Bronchial epithelial cell (primary cell): ENCODE results near the gene OR8B3. TPM values are rescaled to one million over a fixed set of nuclear protein-coding genes. Genes with fewer than 3 reads are reported as not detected.

Source experiments
- DNase-seq: peaks from one replicate; pipeline ENCODE4 v3.0.0-alpha.2; 2010; ENCODE audit warnings: low read depth
- FAIRE-seq: peaks from 2 replicates; lab custom pipeline; 2011; peaks lifted over from hg19 to GRCh38; lab: Jason Lieb, UNC
- H3K27me3 ChIP-seq: 2 replicates; pipeline ENCODE4 v1.5.1; 2011; ENCODE audit warnings: low read length; ENCODE audit not compliant: control insufficient read depth, insufficient read depth
- H3K36me3 ChIP-seq: 2 replicates; pipeline ENCODE4 v1.5.1; 2011; ENCODE audit warnings: low read length; ENCODE audit not compliant: control insufficient read depth, insufficient read depth
- H3K4me3 ChIP-seq: 2 replicates; pipeline ENCODE4 v1.5.1; 2011; ENCODE audit warnings: mild to moderate bottlenecking, low read depth, low read length, control low read depth
- total RNA-seq: library from RNA; depleted of rRNA; stranded (reverse); fragments of >200 nt; gene quantifications from 2 replicates; pipeline ENCODE4 v1.2.1, GENCODE V29; 2014
- TF ChIP-seq, protein P1 (sequence below): IDR thresholded peaks from 2 replicates; pipeline ENCODE4 v1.5.1; 2011; ENCODE audit warnings: mild to moderate bottlenecking, moderate library complexity, low read length, control low read depth, inconsistent platforms; ENCODE audit not compliant: insufficient read depth, severe bottlenecking

Gene OR8B3, protein sequence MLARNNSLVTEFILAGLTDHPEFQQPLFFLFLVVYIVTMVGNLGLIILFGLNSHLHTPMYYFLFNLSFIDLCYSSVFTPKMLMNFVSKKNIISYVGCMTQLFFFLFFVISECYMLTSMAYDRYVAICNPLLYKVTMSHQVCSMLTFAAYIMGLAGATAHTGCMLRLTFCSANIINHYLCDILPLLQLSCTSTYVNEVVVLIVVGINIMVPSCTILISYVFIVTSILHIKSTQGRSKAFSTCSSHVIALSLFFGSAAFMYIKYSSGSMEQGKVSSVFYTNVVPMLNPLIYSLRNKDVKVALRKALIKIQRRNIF
- not detected in 2 replicates for total RNA-seq

- Histone ChIP-seq H3K36me3 (no peaks in the 10 kb centered on the region), H3K27me3 (no peaks in the 10 kb centered on the region), H3K4me3 (no peak within 1 kb of the TSS)
- no peak for DNase-seq
- TF ChIP-seq, protein P1, sequence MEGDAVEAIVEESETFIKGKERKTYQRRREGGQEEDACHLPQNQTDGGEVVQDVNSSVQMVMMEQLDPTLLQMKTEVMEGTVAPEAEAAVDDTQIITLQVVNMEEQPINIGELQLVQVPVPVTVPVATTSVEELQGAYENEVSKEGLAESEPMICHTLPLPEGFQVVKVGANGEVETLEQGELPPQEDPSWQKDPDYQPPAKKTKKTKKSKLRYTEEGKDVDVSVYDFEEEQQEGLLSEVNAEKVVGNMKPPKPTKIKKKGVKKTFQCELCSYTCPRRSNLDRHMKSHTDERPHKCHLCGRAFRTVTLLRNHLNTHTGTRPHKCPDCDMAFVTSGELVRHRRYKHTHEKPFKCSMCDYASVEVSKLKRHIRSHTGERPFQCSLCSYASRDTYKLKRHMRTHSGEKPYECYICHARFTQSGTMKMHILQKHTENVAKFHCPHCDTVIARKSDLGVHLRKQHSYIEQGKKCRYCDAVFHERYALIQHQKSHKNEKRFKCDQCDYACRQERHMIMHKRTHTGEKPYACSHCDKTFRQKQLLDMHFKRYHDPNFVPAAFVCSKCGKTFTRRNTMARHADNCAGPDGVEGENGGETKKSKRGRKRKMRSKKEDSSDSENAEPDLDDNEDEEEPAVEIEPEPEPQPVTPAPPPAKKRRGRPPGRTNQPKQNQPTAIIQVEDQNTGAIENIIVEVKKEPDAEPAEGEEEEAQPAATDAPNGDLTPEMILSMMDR, result no peak
- no peak for FAIRE-seq
These were observed at the start of gene OR8B3 for GRCh38 chr11:124398924-124399323. Gene OR8B3 (minus strand): TSS chr11:124399024. CDS start chr11:124397351, 1,673 bp downstream.

GRCh38 chr11:124446916-124447315 is 48.1 kb upstream of the OR8B3 start:
- TF ChIP-seq, protein P1, result no peak
- H3K4me3 ChIP-seq, result no peak overlapping the region
- FAIRE-seq (no peak), DNase-seq (peak; percentile 56)
- H3K36me3 ChIP-seq, result no peaks in the 10 kb centered on the region
- H3K27me3 ChIP-seq, result no peaks in the 10 kb centered on the region

- FAIRE-seq, result no peak
These were observed 46.9 kb upstream of the OR8B3 start, which contains the start of gene OR8B8 for GRCh38 chr11:124445646-124446150. Gene OR8B8 (minus strand): TSS chr11:124445696. CDS start chr11:124441085, 4,611 bp downstream.

DNA sequence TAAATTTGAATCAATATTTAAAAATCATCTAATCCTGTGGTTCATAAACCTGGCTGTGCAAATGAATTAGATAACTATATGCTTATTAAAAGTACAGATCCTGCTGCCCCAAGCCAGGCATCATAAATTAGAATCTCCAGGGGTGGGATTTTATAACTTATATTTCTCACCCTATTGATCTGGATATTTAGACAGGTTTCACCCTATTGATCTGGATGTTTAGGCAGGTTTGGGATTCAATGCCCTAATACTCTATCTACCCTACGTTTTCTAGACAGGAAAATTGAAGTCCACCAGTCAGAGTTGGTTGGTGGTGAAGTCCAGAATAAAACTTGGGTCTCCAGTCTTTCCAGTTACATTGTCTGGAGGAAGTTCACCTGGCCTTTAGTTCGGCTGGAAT is 44.0 kb upstream of the OR8B3 start:
- H3K36me3 ChIP-seq, result no peaks in the 10 kb centered on the region
- TF ChIP-seq, protein P1, result no peak
- DNase-seq (no peak), FAIRE-seq (no peak)
- H3K27me3 ChIP-seq, result no peaks in the 10 kb centered on the region
- no peak overlapping the region for H3K4me3 ChIP-seq

More at GRCh38 chr11:124445646-124446150, 46.9 kb upstream of the OR8B3 start, which contains the start of gene OR8B8:
- no peaks in the 10 kb centered on the region for H3K27me3 ChIP-seq
- no peak for DNase-seq
- H3K36me3 ChIP-seq, result no peaks in the 10 kb centered on the region
- TF ChIP-seq, protein P1, result no peak
- H3K4me3 ChIP-seq, result no peak within 1 kb of the TSS

DNA sequence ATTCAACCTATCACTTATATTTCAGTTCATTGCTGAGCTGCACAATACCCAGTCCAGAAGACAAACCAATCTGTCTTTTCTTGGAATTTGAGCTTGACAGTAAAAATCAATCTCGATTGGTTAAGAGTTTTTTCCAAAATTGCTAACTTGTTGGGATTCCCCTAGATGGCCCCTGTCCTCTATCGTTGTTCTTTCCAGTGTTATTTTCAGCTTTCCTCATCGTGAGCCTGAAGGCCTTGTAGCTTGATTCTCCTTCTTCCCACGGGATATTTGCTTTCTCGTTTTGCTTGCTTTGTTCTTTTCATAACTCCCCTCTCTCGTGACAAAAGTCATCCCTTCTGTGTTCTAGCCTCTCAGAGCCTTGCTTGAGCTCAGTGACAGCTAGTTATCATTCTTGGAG is 43.6 kb upstream of the OR8B3 start:
- FAIRE-seq (no peak), DNase-seq (no peak)
- no peaks in the 10 kb centered on the region for H3K27me3 ChIP-seq
- H3K36me3 ChIP-seq, result no peaks in the 10 kb centered on the region
- H3K4me3 ChIP-seq, result no peak overlapping the region
- TF ChIP-seq, protein P1, result no peak
